ENCODE data around the gene SLC6A6. TPM values are rescaled to one million over a fixed set of nuclear protein-coding genes. Genes with fewer than 3 reads are reported as not detected.

Gene SLC6A6
- total RNA-seq, 1 experiment from 2014 or later, result 72.6 TPM

- no peak overlapping the region for H2BK5ac ChIP-seq (ENCODE audit: insufficient read length, low read length)
- H3K4me3 Mint-ChIP-seq, result no peak overlapping the region
- H2BK12ac ChIP-seq (ENCODE audit: insufficient read length, low read depth, low read length), result no peak overlapping the region
- no peak overlapping the region for H3K27ac Mint-ChIP-seq
- H4K20me1 ChIP-seq (ENCODE audit: control insufficient read depth, insufficient read depth, insufficient read length), result no peaks in the 10 kb centered on the region
- H3K4me1 Mint-ChIP-seq, result peaks cover 33 to 34% of the 10 kb centered on the region in 2 experiments
- H2BK20ac ChIP-seq (ENCODE audit: low read depth, low read length, poor library complexity, severe bottlenecking), result no peak overlapping the region
- no peaks in the 10 kb centered on the region for H3K23me2 ChIP-seq (ENCODE audit: insufficient read length, low read depth, low read length, poor library complexity, severe bottlenecking)
- no peak overlapping the region for H3K56ac ChIP-seq (ENCODE audit: insufficient read length, low read depth, low read length)
- no peaks in the 10 kb centered on the region for H3K79me1 ChIP-seq (ENCODE audit: insufficient read depth, low read depth, low read length, poor library complexity, severe bottlenecking)
- no peak overlapping the region for H4K8ac ChIP-seq (replicated peaks; ENCODE audit: insufficient read length, low read depth, low read length)
- H4K91ac ChIP-seq (ENCODE audit: insufficient read length, low read depth, low read length), result no peak overlapping the region
- H2BK15ac ChIP-seq (ENCODE audit: low read depth, low read length), result no peak overlapping the region
- peaks cover 27 to 68% (median 47%) of the 10 kb centered on the region in 3 experiments; a peak in 6 of 7 replicates for H3K36me3 Mint-ChIP-seq (ENCODE audit: insufficient read depth in 1 of 3, low read depth in 3 of 3)
- no peak overlapping the region for H3K14ac ChIP-seq (ENCODE audit: insufficient read depth, low read length)
- H3K9me3 Mint-ChIP-seq, result no peaks in the 10 kb centered on the region
- no peak overlapping the region for H2BK120ac ChIP-seq (ENCODE audit: low read depth, low read length, poor library complexity, severe bottlenecking)
- no peak overlapping the region for H3K9ac ChIP-seq (ENCODE audit: extremely low read depth, insufficient read length, low read length)
- H3K18ac ChIP-seq (ENCODE audit: insufficient read length, low read depth, low read length), result no peak overlapping the region
- no peak overlapping the region for H2AFZ ChIP-seq (ENCODE audit: low read length)
- no peaks in the 10 kb centered on the region for H3K79me2 ChIP-seq (ENCODE audit: insufficient read depth, low read length)
- H2AK5ac ChIP-seq (ENCODE audit: insufficient read length, low read length), result no peak overlapping the region
- no peak overlapping the region for H3K23ac ChIP-seq (ENCODE audit: insufficient read length, low read depth, low read length)
- H3K4ac ChIP-seq (ENCODE audit: low read depth, low read length), result no peak overlapping the region
- DNase-seq, result no peak
- H3K4me2 ChIP-seq (ENCODE audit: insufficient read depth, insufficient read length, low read length), result no peak overlapping the region
- peaks cover 3% of the 10 kb centered on the region; the same call in 1 of the 2 replicates for H3K4me1 ChIP-seq (ENCODE audit: insufficient read depth, low read length)
- no peak overlapping the region for H3T11ph ChIP-seq (ENCODE audit: low read length)
- TF ChIP-seq, protein P1, sequence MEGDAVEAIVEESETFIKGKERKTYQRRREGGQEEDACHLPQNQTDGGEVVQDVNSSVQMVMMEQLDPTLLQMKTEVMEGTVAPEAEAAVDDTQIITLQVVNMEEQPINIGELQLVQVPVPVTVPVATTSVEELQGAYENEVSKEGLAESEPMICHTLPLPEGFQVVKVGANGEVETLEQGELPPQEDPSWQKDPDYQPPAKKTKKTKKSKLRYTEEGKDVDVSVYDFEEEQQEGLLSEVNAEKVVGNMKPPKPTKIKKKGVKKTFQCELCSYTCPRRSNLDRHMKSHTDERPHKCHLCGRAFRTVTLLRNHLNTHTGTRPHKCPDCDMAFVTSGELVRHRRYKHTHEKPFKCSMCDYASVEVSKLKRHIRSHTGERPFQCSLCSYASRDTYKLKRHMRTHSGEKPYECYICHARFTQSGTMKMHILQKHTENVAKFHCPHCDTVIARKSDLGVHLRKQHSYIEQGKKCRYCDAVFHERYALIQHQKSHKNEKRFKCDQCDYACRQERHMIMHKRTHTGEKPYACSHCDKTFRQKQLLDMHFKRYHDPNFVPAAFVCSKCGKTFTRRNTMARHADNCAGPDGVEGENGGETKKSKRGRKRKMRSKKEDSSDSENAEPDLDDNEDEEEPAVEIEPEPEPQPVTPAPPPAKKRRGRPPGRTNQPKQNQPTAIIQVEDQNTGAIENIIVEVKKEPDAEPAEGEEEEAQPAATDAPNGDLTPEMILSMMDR (conservative IDR thresholded peaks at IDR 0.05), result no peak
- no peaks in the 10 kb centered on the region for H3K27me3 ChIP-seq (ENCODE audit: insufficient read depth, low read length)
- H3K27me3 Mint-ChIP-seq (ENCODE audit: low read depth), result no peaks in the 10 kb centered on the region
- no peak overlapping the region for H3K27ac ChIP-seq (ENCODE audit: insufficient read length, low read depth, low read length)
- no peak overlapping the region for H4K5ac ChIP-seq (ENCODE audit: insufficient read length, low read depth, low read length)
- no CpG with 5 or more reads among the region's 3 CpGs for WGBS (ENCODE audit: extremely low coverage, insufficient read length, low lambda C conversion rate)
- no peaks in the 10 kb centered on the region for H3K9me3 ChIP-seq (ENCODE audit: control insufficient read depth, low read depth, low read length)
Observed at GRCh38 chr3:14459787-14460186, 57.4 kb downstream of the SLC6A6 start.

All from H9 (cell line).